SK-N-MC (cell line): ENCODE measurements around the gene IQSEC1.

Source experiments
- EZH2 ChIP-seq: fragments of 200-600 bp; sonication (generic); IDR thresholded peaks from one replicate; pipeline ENCODE4 v1.6.1; 2017; ENCODE audit warnings: antibody characterized with exemption
- FOXP2 ChIP-seq: optimal IDR thresholded peaks from 2 replicates; pipeline ENCODE3; 2011; ENCODE audit warnings: mild to moderate bottlenecking, moderate library complexity; ENCODE audit not compliant: insufficient read depth; ENCODE audit errors: extremely low read length, control extremely low read depth
- POLR2AphosphoS5 ChIP-seq: IDR thresholded peaks from 2 replicates; pipeline ENCODE4 v1.6.1; 2012; ENCODE audit warnings: mild to moderate bottlenecking, low read depth, low read length, borderline replicate concordance

- TF ChIP-seq POLR2AphosphoS5: no peak
- no peak for TF ChIP-seq EZH2
- no peak for TF ChIP-seq FOXP2
Measured at GRCh38 chr3:13018561-13019242, 54.5 kb downstream of the IQSEC1 start.
